ENCODE data around the gene TNIP2. TPM values are rescaled to one million over a fixed set of nuclear protein-coding genes. Genes with fewer than 3 reads are reported as not detected.

TNIP2 gene
- total and polyA plus RNA-seq, 11 donors, result 12.6 to 94.5 (median 23.4) TPM

DNA sequence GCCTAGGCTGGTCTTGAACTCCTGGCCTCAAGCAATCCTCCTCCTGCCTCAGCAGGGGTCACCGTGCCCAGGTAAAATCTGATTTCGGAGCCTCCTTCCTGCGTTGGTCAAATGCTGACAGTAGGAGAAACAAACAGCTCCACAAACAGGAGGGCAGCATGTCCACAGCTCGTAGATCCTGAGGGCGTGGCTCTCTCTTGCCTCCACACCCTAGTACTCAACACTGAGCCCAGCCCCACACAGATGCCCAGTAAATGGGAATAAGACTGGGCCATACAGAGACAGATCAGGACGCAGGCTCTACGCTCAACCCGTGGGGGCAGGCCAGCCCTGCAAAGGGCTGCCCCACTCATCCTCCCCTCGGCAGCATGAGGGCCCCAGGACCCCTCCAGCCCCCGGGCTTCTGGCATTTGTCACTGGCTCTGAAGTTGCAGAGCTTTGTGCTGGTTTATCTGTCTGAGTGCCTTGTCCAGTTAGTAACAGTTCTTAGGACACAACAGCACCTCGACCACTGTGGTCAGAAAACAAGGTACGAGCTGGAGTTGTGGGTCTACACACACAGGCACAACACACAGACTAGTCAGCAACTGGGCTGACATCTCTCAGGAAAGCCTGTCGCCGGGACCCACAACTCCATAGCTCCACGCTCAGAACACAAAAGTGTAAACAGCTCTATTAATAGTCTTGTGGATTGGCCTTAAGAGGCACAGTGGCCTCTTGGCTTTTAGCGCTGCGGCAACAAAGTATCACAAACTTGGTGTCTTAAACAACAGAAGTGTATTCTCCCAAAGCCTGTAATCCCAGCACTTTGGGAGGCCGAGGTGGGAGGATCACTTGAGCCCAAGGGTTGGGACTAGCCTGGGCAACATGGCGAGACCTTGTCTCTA, 5.2 kb downstream of the TNIP2 start:
- WGBS, 4 donors, result 56 to 61% (median 59%) methylated on average over 18 to 19 of the region's 19 CpGs
- Histone ChIP-seq H3K4me3 (no peak overlapping the region), H3K27ac (peak overlapping the region in 8 of 12 donors; percentile 17 to 64 (median 38)), H3K4me1 (peaks cover 0 to 45% (median 25%) of the 10 kb centered on the region in 12 donors), H3K9me3 (no peaks in the 10 kb centered on the region), H3K36me3 (peaks cover 0 to 45% (median 19%) of the 10 kb centered on the region in 9 donors), H3K27me3 (no peaks in the 10 kb centered on the region)
- intact Hi-C loops (cut with DNase I), result loop anchor here in 1 of 10 donors (10.0 kb wide), 1 partner anchor 486 kb away; the partner anchor contains the start of gene MXD4
- DNase-seq (peak in 2 of 5 donors; percentile 26 to 27), ATAC-seq (peak in 3 of 4 donors; percentile 3 to 56 (median 27))
- TF ChIP-seq, protein P1, sequence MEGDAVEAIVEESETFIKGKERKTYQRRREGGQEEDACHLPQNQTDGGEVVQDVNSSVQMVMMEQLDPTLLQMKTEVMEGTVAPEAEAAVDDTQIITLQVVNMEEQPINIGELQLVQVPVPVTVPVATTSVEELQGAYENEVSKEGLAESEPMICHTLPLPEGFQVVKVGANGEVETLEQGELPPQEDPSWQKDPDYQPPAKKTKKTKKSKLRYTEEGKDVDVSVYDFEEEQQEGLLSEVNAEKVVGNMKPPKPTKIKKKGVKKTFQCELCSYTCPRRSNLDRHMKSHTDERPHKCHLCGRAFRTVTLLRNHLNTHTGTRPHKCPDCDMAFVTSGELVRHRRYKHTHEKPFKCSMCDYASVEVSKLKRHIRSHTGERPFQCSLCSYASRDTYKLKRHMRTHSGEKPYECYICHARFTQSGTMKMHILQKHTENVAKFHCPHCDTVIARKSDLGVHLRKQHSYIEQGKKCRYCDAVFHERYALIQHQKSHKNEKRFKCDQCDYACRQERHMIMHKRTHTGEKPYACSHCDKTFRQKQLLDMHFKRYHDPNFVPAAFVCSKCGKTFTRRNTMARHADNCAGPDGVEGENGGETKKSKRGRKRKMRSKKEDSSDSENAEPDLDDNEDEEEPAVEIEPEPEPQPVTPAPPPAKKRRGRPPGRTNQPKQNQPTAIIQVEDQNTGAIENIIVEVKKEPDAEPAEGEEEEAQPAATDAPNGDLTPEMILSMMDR (IDR thresholded peaks at IDR 0.05), result no peak
- no peak for TF ChIP-seq POLR2A (IDR thresholded peaks at IDR 0.05)

DNA sequence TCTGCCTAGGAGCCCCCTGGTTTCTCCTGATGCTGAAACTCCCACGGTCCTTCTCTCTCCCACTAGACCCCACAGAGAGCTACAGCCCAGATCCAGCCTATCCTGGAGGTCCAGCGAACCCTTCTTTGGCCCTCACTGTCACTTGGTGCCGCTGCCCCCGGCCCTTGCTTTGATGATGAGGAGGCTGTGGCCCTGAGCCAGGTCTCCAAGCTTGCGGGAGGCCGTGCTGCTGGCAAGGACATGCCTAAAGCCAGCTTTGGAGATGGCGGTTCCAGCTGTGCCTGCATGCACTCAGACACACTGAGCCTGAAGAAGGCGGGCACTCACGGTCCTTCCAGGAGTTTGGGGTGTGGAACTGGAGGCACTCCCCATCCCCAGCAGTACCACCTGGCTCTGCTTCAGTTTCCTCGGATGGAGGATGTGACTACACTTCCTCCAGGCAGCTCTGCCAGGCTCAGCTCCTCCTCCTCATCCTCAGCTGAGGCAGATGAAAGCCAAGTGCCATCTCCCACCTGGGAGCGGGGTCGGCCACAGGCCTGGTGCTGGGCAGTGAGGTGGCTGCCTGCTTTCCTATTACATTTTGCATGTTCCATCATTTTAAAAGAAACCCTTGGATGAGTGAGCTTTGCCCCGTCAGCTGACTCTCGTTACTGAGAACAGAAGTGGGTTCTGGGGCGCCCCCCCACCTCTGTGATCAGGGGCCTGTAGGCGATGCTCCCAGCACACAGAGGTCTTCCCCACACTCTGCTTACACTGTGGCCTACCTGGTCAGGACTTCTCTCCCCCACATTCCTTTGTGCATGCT, 9.0 kb downstream of the TNIP2 start:
- H3K9me3 ChIP-seq, result no peaks in the 10 kb centered on the region
- ATAC-seq, result no peak
- intact Hi-C loops (cut with DNase I), result no loop called here
- 80 to 87% (median 82%) methylated on average over 14 to 16 of the region's 16 CpGs for WGBS, 4 donors
- H3K27me3 ChIP-seq, result no peaks in the 10 kb centered on the region
- no peak for TF ChIP-seq POLR2A (IDR thresholded peaks at IDR 0.05)
- TF ChIP-seq, protein P1 (IDR thresholded peaks at IDR 0.05), result no peak
- peaks cover 0 to 33% (median 14%) of the 10 kb centered on the region in 12 donors for H3K4me1 ChIP-seq
- DNase-seq, result peak in 1 of 5 donors; percentile 28
- H3K27ac ChIP-seq, result peak overlapping the region in 7 of 12 donors; percentile 2 to 88 (median 37)
- no peak overlapping the region for H3K4me3 ChIP-seq
- peaks cover 0 to 74% (median 52%) of the 10 kb centered on the region in 9 donors for H3K36me3 ChIP-seq

DNA sequence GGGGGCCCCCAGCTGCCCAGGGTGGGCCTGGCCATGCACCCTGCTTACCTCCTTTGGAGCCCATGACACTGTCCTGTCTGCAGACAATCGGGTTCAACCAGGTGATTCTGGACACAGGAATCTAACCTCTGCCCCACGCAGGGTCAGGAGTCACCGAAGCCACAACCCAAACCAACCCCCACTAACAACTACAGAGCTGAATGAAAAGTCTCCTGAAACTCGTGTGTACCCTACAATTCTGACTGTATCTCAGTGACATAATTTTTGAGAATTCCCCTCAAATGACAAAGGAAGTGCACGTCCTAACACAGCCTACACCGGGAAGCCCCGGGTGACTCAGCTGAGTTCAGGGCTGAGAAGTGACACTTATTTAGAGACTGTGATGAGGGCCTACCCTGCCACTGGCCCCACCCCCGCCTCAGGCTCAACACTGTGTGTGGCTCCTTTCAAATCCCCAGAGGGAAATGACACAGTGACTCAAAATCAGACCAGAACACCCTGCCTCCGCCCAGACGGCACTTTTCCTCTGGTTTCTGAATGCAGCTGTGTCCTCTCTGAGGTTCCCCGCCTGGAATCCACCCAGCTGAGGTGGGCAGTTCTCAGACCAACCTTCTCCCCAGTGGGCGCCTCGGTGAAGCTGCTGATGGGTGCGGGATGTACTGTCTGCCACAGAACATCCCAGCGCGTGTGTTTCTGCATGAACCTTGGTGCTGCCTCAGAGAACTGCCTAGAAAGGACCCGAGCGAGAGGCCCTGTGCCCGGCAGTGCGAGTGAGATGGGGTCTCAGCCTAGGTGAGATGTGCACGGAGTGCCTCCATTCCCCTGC, 9.9 kb downstream of the TNIP2 start:
- WGBS, 4 donors, result 61 to 68% (median 67%) methylated on average over 20 to 21 of the region's 21 CpGs
- TF ChIP-seq, protein P1 (IDR thresholded peaks at IDR 0.05), result no peak
- no peak for TF ChIP-seq POLR2A (IDR thresholded peaks at IDR 0.05)
- peaks cover 0 to 33% (median 14%) of the 10 kb centered on the region in 12 donors for H3K4me1 ChIP-seq
- ATAC-seq, result peak; percentile 31 to 88 (median 74)
- peak; percentile 54 to 84 (median 68) for DNase-seq
- intact Hi-C loops (cut with DNase I), result no loop called here
- no peak overlapping the region for H3K4me3 ChIP-seq
- H3K27ac ChIP-seq, result peak overlapping the region in 9 of 12 donors; percentile 6 to 88 (median 37)
- H3K36me3 ChIP-seq, result peaks cover 0 to 82% (median 59%) of the 10 kb centered on the region in 9 donors
- H3K9me3 ChIP-seq, result no peaks in the 10 kb centered on the region
- H3K27me3 ChIP-seq, result no peaks in the 10 kb centered on the region

Measured in heart left ventricle (tissue), 16 donors.